HG02981 (cell line): ENCODE data around the gene CYP2W1.
"Not testable (repeated sequence)": the region's sequence is repeated elsewhere in the genome, so short reads cannot be mapped to it uniquely, and the experiment has no call there.

ENCODE experiments used
- ATAC-seq: cut with Tn5 transposase; IDR thresholded peaks from one replicate; pipeline ENCODE4 v1.9.1; 2021; ENCODE audit warnings: mild to moderate bottlenecking, moderate library complexity; ENCODE audit not compliant: unreplicated experiment

CYP2W1 gene

GRCh38 chr7:951881-952547 is 31.0 kb upstream of the CYP2W1 start:
- ATAC-seq: no peak

- no peak for ATAC-seq
These were observed 30.2 kb upstream of the CYP2W1 start for GRCh38 chr7:952548-953441.

- peak; percentile 3 for ATAC-seq
These were observed 29.2 kb upstream of the CYP2W1 start for GRCh38 chr7:953547-954327.

- peak; percentile 52 for ATAC-seq
These were observed 28.4 kb upstream of the CYP2W1 start, which contains the start of gene ADAP1 for GRCh38 chr7:954330-955238. Gene ADAP1 (minus strand): TSS chr7:954680. CDS start chr7:954477, 203 bp downstream.

GRCh38 chr7:956031-956430 is 26.9 kb upstream of the CYP2W1 start:
- no peak for ATAC-seq

GRCh38 chr7:957418-958220 is 25.4 kb upstream of the CYP2W1 start:
- no peak for ATAC-seq

GRCh38 chr7:958221-959200 is 24.5 kb upstream of the CYP2W1 start:
- ATAC-seq: no peak

- no peak for ATAC-seq
These were observed 23.7 kb upstream of the CYP2W1 start for GRCh38 chr7:959271-959670.

- ATAC-seq: not testable (repeated sequence)
These were observed 23.2 kb upstream of the CYP2W1 start for GRCh38 chr7:959740-960139.

GRCh38 chr7:960269-960871 is 22.6 kb upstream of the CYP2W1 start:
- no peak for ATAC-seq

GRCh38 chr7:960972-961371 is 22.0 kb upstream of the CYP2W1 start:
- ATAC-seq: not testable (repeated sequence)

GRCh38 chr7:961546-962400 is 21.2 kb upstream of the CYP2W1 start:
- no peak for ATAC-seq

GRCh38 chr7:962401-963081 is 20.4 kb upstream of the CYP2W1 start:
- ATAC-seq: no peak

GRCh38 chr7:963236-964078 is 19.5 kb upstream of the CYP2W1 start:
- ATAC-seq: no peak

- ATAC-seq: no peak
These were observed 18.4 kb upstream of the CYP2W1 start for GRCh38 chr7:964401-965231.
